Motor neuron (in vitro differentiated cells): ENCODE data around the gene MRPS25. TPM values are rescaled to one million over a fixed set of nuclear protein-coding genes. Genes with fewer than 3 reads are reported as not detected.

Source experiments
- ATAC-seq, 8 experiments: fragments of 200-7000 bp; cut with Tn5 transposase; replicated peaks in 6 of 8; 2 replicates each; pipeline ENCODE4 v1.8.0; 2021; ENCODE audit warnings: mild to moderate bottlenecking in 8 of 8, moderate library complexity in 8 of 8
- H3K27ac ChIP-seq, 2 donors: fragments of 250-450 bp; sonication (Bioruptor Pico); 2 replicates each; pipeline ENCODE4 v1.9.0; 2021; ENCODE audit warnings: antibody characterized with exemption in 2 of 2, mild to moderate bottlenecking in 2 of 2, moderate library complexity in 1 of 2
- H3K4me1 ChIP-seq, 2 donors: fragments of 250-450 bp; sonication (Bioruptor Pico); replicated peaks in 1 of 2; 2 replicates each; pipeline ENCODE4 v1.6.1; 2021; ENCODE audit warnings: antibody characterized with exemption in 2 of 2, mild to moderate bottlenecking in 2 of 2, moderate library complexity in 1 of 2
- H3K4me3 ChIP-seq, 5 donors: fragments of 250-450 bp; sonication (Bioruptor Pico); 2 replicates each; pipeline ENCODE4 v1.9.0; 2021; ENCODE audit warnings: antibody characterized with exemption in 5 of 5, mild to moderate bottlenecking in 5 of 5, moderate library complexity in 4 of 5
- WGBS, 10 experiments: fragments of 450-650 bp; shearing (Covaris generic); methylation state at CpG; one replicate each; pipeline ENCODE4 v1.0.0; 2022; 5-methylcytosine and 5-hydroxymethylcytosine counted together
- in situ Hi-C, 9 experiments: fragments of 400-800 bp; cut with MboI; loops; one replicate each; pipeline ENCODE4 v1.15.0; 2021; ENCODE audit warnings: low sequenced_read_pairs in 9 of 9, low pct_unique_long_range_greater_than_20kb in 2 of 9; ENCODE audit not compliant: unreplicated experiment in 9 of 9
- total RNA-seq, 8 experiments: library from RNA; unstranded; fragments of 300-600 nt; gene quantifications; 2 replicates each; pipeline versions ENCODE4 v1.2.3 to v1.2.4, GENCODE V29; 2022

MRPS25 gene
- total RNA-seq, 8 experiments from 2014 or later = 25.0 to 99.9 (median 32.3) TPM

GRCh38 chr3:15074500-15074899, 9.4 kb upstream of the MRPS25 start:
- no peaks in the 10 kb centered on the region for H3K4me1 ChIP-seq
- no peak overlapping the region for H3K4me3 ChIP-seq
- peak in 4 of 8 experiments; percentile 24 to 60 (median 45) for ATAC-seq
- no peak overlapping the region for H3K27ac ChIP-seq
- in situ Hi-C loops = no loop called here
- 60 to 100% (median 97%) methylated on average over 2 to 6 of the region's 19 CpGs; no CpG with 5 or more reads in 6 of the 10 experiments for WGBS, 10 experiments

- 80 to 100% (median 98%) methylated on average over 1 to 2 of the region's 2 CpGs; no CpG with 5 or more reads in 4 of the 10 experiments for WGBS, 10 experiments
- H3K4me3 ChIP-seq = no peak overlapping the region
- no peak for ATAC-seq
- H3K4me1 ChIP-seq = no peaks in the 10 kb centered on the region
- in situ Hi-C loops = no loop called here
- no peak overlapping the region for H3K27ac ChIP-seq
These were observed 6.6 kb upstream of the MRPS25 start for GRCh38 chr3:15071699-15072098.

DNA sequence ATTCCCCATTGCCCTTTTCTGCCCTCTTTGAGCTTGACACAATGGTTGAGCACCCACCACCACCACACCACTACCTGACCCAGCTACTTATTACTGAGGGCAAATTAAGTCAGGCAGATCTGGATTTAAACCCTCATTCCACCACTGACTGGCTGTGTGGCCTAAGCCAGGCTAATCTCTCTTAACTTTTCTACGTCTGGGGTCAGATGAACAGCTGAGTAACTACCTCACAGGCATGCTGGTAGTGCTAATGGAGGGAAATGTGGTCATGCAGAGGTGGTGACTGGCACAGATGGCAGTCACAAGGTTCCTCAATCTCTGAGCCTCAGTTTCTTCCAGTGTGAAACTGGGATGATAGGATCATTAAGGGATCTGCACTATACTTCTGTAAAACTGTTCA, 4.3 kb upstream of the MRPS25 start:
- no peaks in the 10 kb centered on the region for H3K4me1 ChIP-seq
- 86 to 100% (median 100%) methylated on average over 1 of the region's 1 CpG; no CpG with 5 or more reads in 7 of the 10 experiments for WGBS, 10 experiments
- H3K27ac ChIP-seq = no peak overlapping the region
- ATAC-seq = no peak
- in situ Hi-C loops = no loop called here
- H3K4me3 ChIP-seq = no peak overlapping the region

DNA sequence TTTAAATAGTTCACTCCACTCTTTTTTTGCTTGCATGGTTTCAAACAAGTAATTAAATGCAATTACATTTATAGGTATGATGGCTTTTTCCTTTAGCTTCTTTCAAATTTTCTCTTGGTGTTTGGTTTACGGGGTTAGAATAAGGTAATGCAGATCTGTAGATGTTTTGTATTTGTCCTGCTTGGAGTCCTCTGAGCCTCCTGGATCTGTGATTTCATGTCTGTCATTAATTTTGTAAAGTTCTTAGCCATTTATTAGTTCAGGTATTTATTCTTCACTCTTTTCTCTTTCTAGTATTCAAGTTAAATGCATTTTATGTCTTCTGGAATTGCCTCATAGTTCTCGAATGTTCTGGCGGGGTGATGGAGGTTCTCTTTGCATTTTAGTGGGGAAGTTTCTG, 1.4 kb upstream of the MRPS25 start:
- WGBS, 10 experiments = 42 to 100% (median 100%) methylated on average over 1 to 3 of the region's 3 CpGs; no CpG with 5 or more reads in 1 of the 10 experiments
- H3K27ac ChIP-seq = no peak overlapping the region
- in situ Hi-C loops = no loop called here

GRCh38 chr3:15065550-15066007, 464 bp upstream of the MRPS25 start:
- Histone ChIP-seq H3K4me1 (peaks cover 9 to 10% of the 10 kb centered on the region in 2 donors), H3K4me3 (peak overlapping the region; percentile 69 to 91 (median 80)), H3K27ac (no peak overlapping the region)
- in situ Hi-C loops = no loop called here
- no peak for ATAC-seq
- WGBS, 10 experiments = 48 to 76% (median 65%) methylated on average over 2 to 13 of the region's 16 CpGs; no CpG with 5 or more reads in 2 of the 10 experiments

More for the DNA sequence above, 1.4 kb upstream of the MRPS25 start:
- H3K4me1 ChIP-seq = peaks cover 9 to 10% of the 10 kb centered on the region in 2 donors
- ATAC-seq = no peak
- H3K4me3 ChIP-seq = no peak overlapping the region

- Histone ChIP-seq H3K4me3 (peak overlapping the region; percentile 69 to 91 (median 80)), H3K27ac (peak overlapping the region; percentile 65 to 74), H3K4me1 (peaks cover 9 to 10% of the 10 kb centered on the region in 2 donors)
- in situ Hi-C loops = no loop called here
- WGBS, 10 experiments = 0 to 3% (median 3%) methylated on average over 1 to 12 of the region's 25 CpGs; no CpG with 5 or more reads in 5 of the 10 experiments
- peak; percentile 15 to 38 (median 29) for ATAC-seq
These were observed 748 bp downstream of the MRPS25 start for GRCh38 chr3:15064299-15064834.

- H3K4me3 ChIP-seq = peak overlapping the region; percentile 69 to 91 (median 80)
- peaks cover 9 to 10% of the 10 kb centered on the region in 2 donors for H3K4me1 ChIP-seq
- ATAC-seq = no peak
- WGBS, 10 experiments = 53 to 96% (median 76%) methylated on average over 1 to 13 of the region's 13 CpGs; no CpG with 5 or more reads in 2 of the 10 experiments
- in situ Hi-C loops = no loop called here
- no peak overlapping the region for H3K27ac ChIP-seq
These were observed 1.3 kb downstream of the MRPS25 start for GRCh38 chr3:15063656-15064286.

DNA sequence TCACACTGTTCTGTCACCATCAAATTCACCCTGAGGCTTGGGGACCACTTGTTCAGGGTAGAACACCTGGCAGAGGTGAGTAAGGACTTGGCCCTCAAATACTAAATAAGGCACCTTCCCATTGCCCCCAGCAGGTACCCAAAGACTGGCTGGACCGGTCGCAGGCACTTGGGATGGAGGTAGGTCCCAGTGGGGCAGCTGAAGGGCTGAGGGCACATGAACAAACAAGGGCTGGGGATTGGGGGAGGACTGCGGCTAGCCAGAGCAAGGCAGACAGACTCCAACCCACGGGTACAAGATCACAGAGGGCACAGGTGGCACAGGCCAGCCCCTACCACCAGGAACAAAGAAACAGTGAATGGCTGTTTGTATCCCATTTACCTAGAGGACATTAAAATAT, 1.9 kb downstream of the MRPS25 start:
- ATAC-seq = no peak
- no peak overlapping the region for H3K27ac ChIP-seq
- WGBS, 10 experiments = 70 to 100% (median 86%) methylated on average over 1 to 4 of the region's 4 CpGs; no CpG with 5 or more reads in 6 of the 10 experiments
- no peak overlapping the region for H3K4me3 ChIP-seq
- in situ Hi-C loops = no loop called here
- H3K4me1 ChIP-seq = peaks cover 9 to 10% of the 10 kb centered on the region in 2 donors

DNA sequence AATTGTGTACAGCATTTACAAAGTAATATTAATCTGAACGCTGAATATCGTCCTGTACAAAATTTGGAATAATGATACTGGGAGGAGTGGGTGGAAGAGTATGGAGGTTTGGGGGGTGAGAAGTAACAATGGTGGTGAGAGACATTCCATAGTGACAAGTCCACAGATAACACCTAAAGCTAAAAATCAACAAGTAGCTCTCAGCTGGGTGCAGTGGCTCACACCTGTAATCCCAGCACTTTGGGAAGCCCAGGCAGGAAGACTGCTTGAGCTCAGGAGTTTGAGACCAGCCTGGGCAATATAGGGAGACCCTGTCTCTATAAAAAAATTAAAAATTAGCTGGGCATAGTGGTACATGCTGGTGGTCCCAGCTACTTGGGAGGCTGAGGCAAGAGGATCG, 5.1 kb downstream of the MRPS25 start:
- Histone ChIP-seq H3K4me3 (no peak overlapping the region), H3K4me1 (peaks cover 9 to 10% of the 10 kb centered on the region in 2 donors), H3K27ac (no peak overlapping the region)
- 80 to 100% (median 96%) methylated on average over 1 to 3 of the region's 3 CpGs for WGBS, 10 experiments
- in situ Hi-C loops = no loop called here
- no peak for ATAC-seq

- no peak overlapping the region for H3K4me3 ChIP-seq
- WGBS, 10 experiments = 90 to 100% (median 100%) methylated on average over 2 to 9 of the region's 19 CpGs; no CpG with 5 or more reads in 3 of the 10 experiments
- no peak overlapping the region for H3K27ac ChIP-seq
- no peaks in the 10 kb centered on the region for H3K4me1 ChIP-seq
- in situ Hi-C loops = no loop called here
- no peak for ATAC-seq
These were observed 8.3 kb downstream of the MRPS25 start for GRCh38 chr3:15056676-15057404.

DNA sequence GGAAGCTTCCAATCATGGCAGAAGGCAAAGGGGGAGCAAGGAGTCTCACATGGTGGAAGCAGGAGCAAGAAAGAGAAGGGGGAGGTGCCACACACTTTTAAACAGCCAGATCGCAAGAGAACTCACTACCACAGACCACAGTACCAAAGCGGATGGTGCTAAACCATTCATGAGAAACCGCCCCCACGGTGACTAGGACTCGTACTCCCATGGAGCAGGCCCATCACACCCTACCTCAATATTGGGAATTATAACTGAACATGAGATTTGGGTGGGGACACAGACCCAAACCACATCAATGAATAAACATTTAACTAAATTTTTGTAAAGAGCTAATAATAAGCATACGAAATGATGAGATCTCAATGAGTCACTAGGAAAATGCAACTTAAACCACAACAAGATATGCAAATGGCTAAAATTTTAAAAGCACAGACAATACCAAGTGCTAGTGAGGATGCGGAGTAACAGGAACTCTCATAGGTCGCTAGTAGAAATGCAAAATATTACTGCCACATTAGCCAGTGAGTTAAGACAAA, 10.0 kb downstream of the MRPS25 start:
- Histone ChIP-seq H3K27ac (no peak overlapping the region), H3K4me3 (no peak overlapping the region), H3K4me1 (no peaks in the 10 kb centered on the region)
- 13 to 100% (median 93%) methylated on average over 2 to 8 of the region's 8 CpGs; no CpG with 5 or more reads in 1 of the 10 experiments for WGBS, 10 experiments
- in situ Hi-C loops = no loop called here
- peak in 3 of 8 experiments; percentile 69 to 91 (median 88) for ATAC-seq

GRCh38 chr3:15053541-15053940, 11.6 kb downstream of the MRPS25 start:
- 87 to 100% (median 96%) methylated on average over 2 to 4 of the region's 4 CpGs for WGBS, 10 experiments
- ATAC-seq = no peak
- Histone ChIP-seq H3K4me1 (no peaks in the 10 kb centered on the region), H3K27ac (no peak overlapping the region), H3K4me3 (no peak overlapping the region)
- in situ Hi-C loops = no loop called here
